Neural cell (in vitro differentiated cells): ENCODE data around the gene FGF9. TPM values are rescaled to one million over a fixed set of nuclear protein-coding genes. Genes with fewer than 3 reads are reported as not detected.

Source experiments
- H2AFZ ChIP-seq: fragments of 200-600, 300-800 bp; sonication (generic), shearing (Covaris generic); 2 replicates; pipeline ENCODE4 v1.6.0; 2014; ENCODE audit warnings: low read depth, mild to moderate bottlenecking, antibody characterized with exemption, low read length, moderate library complexity
- H3F3A ChIP-seq: fragments of 200-600 bp; shearing (Covaris generic); 2 replicates; pipeline ENCODE4 v1.6.1; 2016; ENCODE audit warnings: mild to moderate bottlenecking, moderate library complexity, mixed read lengths, antibody characterized with exemption, low read length; ENCODE audit not compliant: insufficient read depth, poor library complexity, severe bottlenecking
- H3K27ac ChIP-seq: fragments of 200-600, 300-800 bp; sonication (generic), shearing (Covaris generic); 2 replicates; pipeline ENCODE4 v1.5.1; 2014; ENCODE audit warnings: mild to moderate bottlenecking, low read length, moderate library complexity
- H3K27me3 ChIP-seq: fragments of 300-800, 200-600 bp; sonication (generic), shearing (Covaris generic); 2 replicates; pipeline ENCODE4 v1.6.0; 2014; ENCODE audit warnings: mild to moderate bottlenecking, low read depth, low read length, moderate library complexity; ENCODE audit not compliant: insufficient read depth
- H3K36me3 ChIP-seq: fragments of 300-800, 200-600 bp; sonication (generic), shearing (Covaris generic); 2 replicates; pipeline ENCODE4 v1.5.1; 2014; ENCODE audit warnings: mild to moderate bottlenecking, antibody characterized with exemption, low read length, moderate library complexity; ENCODE audit not compliant: insufficient read depth
- H3K4me2 ChIP-seq: fragments of 300-800, 200-600 bp; sonication (generic), shearing (Covaris generic); 2 replicates; pipeline ENCODE4 v1.6.0; 2014; ENCODE audit warnings: mild to moderate bottlenecking, low read length
- H3K4me3 ChIP-seq: fragments of 300-800, 200-600 bp; sonication (generic), shearing (Covaris generic); 2 replicates; pipeline ENCODE4 v1.5.1; 2014; ENCODE audit warnings: mild to moderate bottlenecking, low read length, moderate library complexity
- H3K79me2 ChIP-seq: fragments of 200-600 bp; shearing (Covaris generic); replicated peaks from 2 replicates; pipeline ENCODE4 v1.6.0; 2014; ENCODE audit warnings: mild to moderate bottlenecking, low read length, moderate library complexity; ENCODE audit not compliant: insufficient read depth
- H3K9ac ChIP-seq: fragments of 300-800, 200-600 bp; sonication (generic), shearing (Covaris generic); 2 replicates; pipeline ENCODE4 v1.6.1; 2016; ENCODE audit warnings: mild to moderate bottlenecking, low read length, mixed read lengths
- H3K9me2 ChIP-seq: fragments of 200-600 bp; shearing (Covaris generic); 2 replicates; pipeline ENCODE4 v1.6.1; 2016; ENCODE audit warnings: mild to moderate bottlenecking, low read length, mixed read lengths; ENCODE audit not compliant: insufficient read depth
- H3K9me3 ChIP-seq: fragments of 200-600, 300-800 bp; sonication (generic), shearing (Covaris generic); 2 replicates; pipeline ENCODE4 v1.6.1; 2016; ENCODE audit warnings: mild to moderate bottlenecking, mixed run types, low read length, moderate library complexity, mixed read lengths
- H4K20me1 ChIP-seq: fragments of 200-600 bp; shearing (Covaris generic); 2 replicates; pipeline ENCODE4 v1.6.1; 2016; ENCODE audit warnings: mild to moderate bottlenecking, mixed run types; ENCODE audit not compliant: insufficient read depth
- CTCF ChIP-seq: fragments of 450-650 bp; IDR thresholded peaks from 2 replicates; pipeline ENCODE4 v1.5.1; 2014; ENCODE audit warnings: antibody characterized with exemption, mild to moderate bottlenecking, moderate library complexity; ENCODE audit not compliant: poor library complexity, severe bottlenecking
- EP300 ChIP-seq: fragments of 450-650 bp; conservative IDR thresholded peaks from 2 replicates; pipeline ENCODE4 v1.6.1; 2014; ENCODE audit warnings: antibody characterized with exemption, mild to moderate bottlenecking, moderate library complexity; ENCODE audit not compliant: poor library complexity, severe bottlenecking
- EZH2 ChIP-seq: fragments of 200-600, 300-800 bp; shearing (Covaris generic), sonication (generic); IDR thresholded peaks from 2 replicates; pipeline ENCODE4 v1.6.1; 2014; ENCODE audit warnings: antibody characterized with exemption, low read length, borderline replicate concordance, mild to moderate bottlenecking; ENCODE audit not compliant: insufficient read depth, poor library complexity, severe bottlenecking
- MXI1 ChIP-seq: fragments of 450-650 bp; conservative IDR thresholded peaks from 2 replicates; pipeline ENCODE4 v1.6.1; 2014; ENCODE audit warnings: antibody characterized with exemption, mild to moderate bottlenecking; ENCODE audit not compliant: poor library complexity, severe bottlenecking
- POLR2AphosphoS5 ChIP-seq: IDR thresholded peaks from 2 replicates; pipeline ENCODE4 v1.6.1; 2012
- RAD21 ChIP-seq: fragments of 450-650 bp; conservative IDR thresholded peaks from 2 replicates; pipeline ENCODE4 v1.6.1; 2014; ENCODE audit warnings: antibody characterized with exemption, mild to moderate bottlenecking, moderate library complexity
- SMC3 ChIP-seq: fragments of 450-650 bp; conservative IDR thresholded peaks from 2 replicates; pipeline ENCODE4 v1.6.1; 2014; ENCODE audit warnings: antibody characterized with exemption, mild to moderate bottlenecking, moderate library complexity; ENCODE audit not compliant: poor library complexity
- TAF1 ChIP-seq: IDR thresholded peaks from 2 replicates; pipeline ENCODE4 v1.6.1; 2012; ENCODE audit warnings: low read depth
- polyA plus RNA-seq: library from polyadenylated mRNA; depleted of rRNA; stranded (reverse); fragments of >200 nt; gene quantifications from 2 replicates; pipeline ENCODE4 v1.2.3, GENCODE V29; 2014
- TF ChIP-seq, protein P1 (sequence below): IDR thresholded peaks from 2 replicates; pipeline ENCODE4 v1.6.1; 2012; ENCODE audit warnings: borderline replicate concordance

FGF9 gene
- polyA plus RNA-seq, 1 donor from 2014 or later, result 29.4 TPM

GRCh38 chr13:21677075-21677623 is 6.3 kb downstream of the FGF9 start:
- peaks cover 12% of the 10 kb centered on the region for H3K27me3 ChIP-seq
- TF ChIP-seq, protein P1, sequence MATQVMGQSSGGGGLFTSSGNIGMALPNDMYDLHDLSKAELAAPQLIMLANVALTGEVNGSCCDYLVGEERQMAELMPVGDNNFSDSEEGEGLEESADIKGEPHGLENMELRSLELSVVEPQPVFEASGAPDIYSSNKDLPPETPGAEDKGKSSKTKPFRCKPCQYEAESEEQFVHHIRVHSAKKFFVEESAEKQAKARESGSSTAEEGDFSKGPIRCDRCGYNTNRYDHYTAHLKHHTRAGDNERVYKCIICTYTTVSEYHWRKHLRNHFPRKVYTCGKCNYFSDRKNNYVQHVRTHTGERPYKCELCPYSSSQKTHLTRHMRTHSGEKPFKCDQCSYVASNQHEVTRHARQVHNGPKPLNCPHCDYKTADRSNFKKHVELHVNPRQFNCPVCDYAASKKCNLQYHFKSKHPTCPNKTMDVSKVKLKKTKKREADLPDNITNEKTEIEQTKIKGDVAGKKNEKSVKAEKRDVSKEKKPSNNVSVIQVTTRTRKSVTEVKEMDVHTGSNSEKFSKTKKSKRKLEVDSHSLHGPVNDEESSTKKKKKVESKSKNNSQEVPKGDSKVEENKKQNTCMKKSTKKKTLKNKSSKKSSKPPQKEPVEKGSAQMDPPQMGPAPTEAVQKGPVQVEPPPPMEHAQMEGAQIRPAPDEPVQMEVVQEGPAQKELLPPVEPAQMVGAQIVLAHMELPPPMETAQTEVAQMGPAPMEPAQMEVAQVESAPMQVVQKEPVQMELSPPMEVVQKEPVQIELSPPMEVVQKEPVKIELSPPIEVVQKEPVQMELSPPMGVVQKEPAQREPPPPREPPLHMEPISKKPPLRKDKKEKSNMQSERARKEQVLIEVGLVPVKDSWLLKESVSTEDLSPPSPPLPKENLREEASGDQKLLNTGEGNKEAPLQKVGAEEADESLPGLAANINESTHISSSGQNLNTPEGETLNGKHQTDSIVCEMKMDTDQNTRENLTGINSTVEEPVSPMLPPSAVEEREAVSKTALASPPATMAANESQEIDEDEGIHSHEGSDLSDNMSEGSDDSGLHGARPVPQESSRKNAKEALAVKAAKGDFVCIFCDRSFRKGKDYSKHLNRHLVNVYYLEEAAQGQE, result no peak
- TF ChIP-seq CTCF (no peak), POLR2AphosphoS5 (no peak), SMC3 (no peak), MXI1 (no peak), TAF1 (no peak), EZH2 (no peak), EP300 (no peak), RAD21 (no peak)
- H3K27ac ChIP-seq, result no peak overlapping the region
- H4K20me1 ChIP-seq, result no peaks in the 10 kb centered on the region
- peaks cover 5% of the 10 kb centered on the region for H3K36me3 ChIP-seq
- no peaks in the 10 kb centered on the region for H3F3A ChIP-seq
- H3K79me2 ChIP-seq, result peaks cover 30% of the 10 kb centered on the region
- no peaks in the 10 kb centered on the region for H3K9me2 ChIP-seq
- H3K9me3 ChIP-seq, result no peaks in the 10 kb centered on the region
- no peak overlapping the region for H2AFZ ChIP-seq
- H3K4me2 ChIP-seq, result no peak overlapping the region
- peak overlapping the region; percentile 92 for H3K4me3 ChIP-seq
- no peak overlapping the region for H3K9ac ChIP-seq

DNA sequence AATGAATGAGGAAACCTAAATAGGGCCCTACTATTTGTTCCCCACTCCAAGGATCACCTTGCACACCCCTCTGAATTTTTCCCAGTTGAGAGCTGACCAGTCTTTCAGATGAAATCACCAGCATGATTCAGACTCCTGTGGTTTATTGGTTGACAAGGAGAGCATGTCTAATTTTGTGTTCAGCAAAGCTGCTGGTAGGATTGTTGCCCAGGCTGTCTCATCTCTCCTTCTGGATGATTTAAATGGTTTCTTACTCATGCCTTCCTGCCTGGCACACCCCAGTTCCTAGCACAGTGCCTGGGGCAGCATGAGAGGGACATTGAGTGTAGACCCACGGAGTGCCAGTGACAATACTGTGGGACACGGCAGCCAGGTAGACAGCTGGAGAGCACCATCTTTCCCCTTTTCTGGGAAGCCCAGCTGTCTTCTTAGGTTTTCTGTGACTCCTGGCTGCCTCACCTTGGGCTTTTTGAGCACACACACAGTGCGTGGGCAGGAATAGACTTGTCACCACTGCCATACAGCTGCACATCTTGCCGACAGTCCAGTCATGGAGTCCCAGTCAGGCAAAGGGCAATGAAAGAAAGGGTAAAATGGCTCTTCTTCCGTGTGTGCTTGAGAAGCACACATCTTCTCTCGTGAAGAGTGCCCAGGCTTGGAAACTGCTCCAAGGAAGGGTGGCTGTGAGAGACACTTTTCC is 12.3 kb downstream of the FGF9 start:
- peaks cover 5% of the 10 kb centered on the region for H3K36me3 ChIP-seq
- no peaks in the 10 kb centered on the region for H3K27me3 ChIP-seq
- H3K27ac ChIP-seq, result no peak overlapping the region
- H3F3A ChIP-seq, result no peaks in the 10 kb centered on the region
- H3K9ac ChIP-seq, result no peak overlapping the region
- H3K4me2 ChIP-seq, result no peak overlapping the region
- H4K20me1 ChIP-seq, result no peaks in the 10 kb centered on the region
- TF ChIP-seq, protein P1, result no peak
- TF ChIP-seq EZH2, result no peak
- no peak for TF ChIP-seq MXI1
- TF ChIP-seq RAD21, result no peak
- no peak for TF ChIP-seq SMC3
- no peak for TF ChIP-seq TAF1
- TF ChIP-seq EP300, result no peak
- TF ChIP-seq POLR2AphosphoS5, result no peak
- no peak for TF ChIP-seq CTCF
- H3K79me2 ChIP-seq, result no peaks in the 10 kb centered on the region
- H3K9me2 ChIP-seq, result no peaks in the 10 kb centered on the region
- no peak overlapping the region for H3K4me3 ChIP-seq
- no peaks in the 10 kb centered on the region for H3K9me3 ChIP-seq
- H2AFZ ChIP-seq, result no peak overlapping the region
